ENCODE results near the gene FLT1.

FLT1 gene

DNA sequence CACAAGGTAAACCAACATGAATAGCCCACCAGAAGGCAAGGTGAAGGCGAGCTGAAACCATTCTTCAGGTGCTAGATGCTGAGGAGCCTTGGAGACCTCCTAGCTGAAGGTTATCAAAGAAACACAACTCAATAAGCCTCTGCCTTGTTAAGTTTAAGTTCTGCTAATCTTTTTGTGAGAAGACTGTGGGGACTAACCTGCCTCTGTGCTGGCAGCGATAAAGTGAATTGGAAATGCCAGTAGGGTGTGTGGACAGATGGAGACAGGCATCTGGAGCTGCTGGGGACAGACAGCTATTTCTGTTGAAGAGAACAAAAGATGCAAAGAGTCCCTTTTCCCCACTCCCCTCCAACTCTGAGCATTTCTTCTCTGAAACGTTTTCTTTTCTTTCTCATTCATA is 33.5 kb upstream of the FLT1 start:
- no peak for DNase-seq

DNA sequence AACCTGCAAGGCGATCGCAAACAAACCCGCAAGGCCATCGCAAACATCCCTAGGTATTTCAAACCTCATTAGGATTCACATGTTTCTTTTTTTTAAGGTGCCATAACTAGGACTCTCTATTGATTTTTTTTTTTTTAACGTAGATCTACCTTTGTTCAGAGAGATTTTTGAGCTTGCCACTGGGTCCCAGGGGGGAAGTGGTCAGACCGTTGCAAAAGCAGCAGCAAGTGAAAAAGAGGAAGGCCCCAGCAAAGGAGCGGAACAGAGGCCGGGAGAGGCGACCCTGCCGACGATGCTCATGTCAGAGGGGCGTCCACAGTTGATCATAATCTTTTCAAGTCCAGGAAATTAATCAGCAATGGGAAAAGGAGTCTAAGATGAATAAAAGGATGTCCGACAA is 32.7 kb upstream of the FLT1 start:
- DNase-seq: no peak

DNA sequence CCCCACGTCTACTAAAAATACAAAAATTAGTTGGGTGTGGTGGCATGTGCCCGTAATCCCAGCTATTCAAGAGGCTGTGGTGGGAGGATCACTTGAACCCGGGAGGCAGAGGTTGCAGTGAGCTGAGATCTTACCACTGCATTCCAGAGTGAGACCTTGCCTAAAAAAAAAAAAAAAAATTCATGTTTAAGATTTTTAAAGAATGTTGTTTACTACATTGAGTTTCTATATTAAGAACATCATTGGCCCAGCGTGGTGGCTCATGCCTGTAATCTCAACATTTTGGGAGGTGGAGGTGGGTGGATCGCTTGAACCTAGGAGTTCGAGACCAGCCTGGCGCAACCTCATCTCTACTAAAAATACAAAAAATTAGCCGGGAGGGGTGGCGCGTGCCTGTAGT is 31.9 kb upstream of the FLT1 start:
- DNase-seq: no peak

DNA sequence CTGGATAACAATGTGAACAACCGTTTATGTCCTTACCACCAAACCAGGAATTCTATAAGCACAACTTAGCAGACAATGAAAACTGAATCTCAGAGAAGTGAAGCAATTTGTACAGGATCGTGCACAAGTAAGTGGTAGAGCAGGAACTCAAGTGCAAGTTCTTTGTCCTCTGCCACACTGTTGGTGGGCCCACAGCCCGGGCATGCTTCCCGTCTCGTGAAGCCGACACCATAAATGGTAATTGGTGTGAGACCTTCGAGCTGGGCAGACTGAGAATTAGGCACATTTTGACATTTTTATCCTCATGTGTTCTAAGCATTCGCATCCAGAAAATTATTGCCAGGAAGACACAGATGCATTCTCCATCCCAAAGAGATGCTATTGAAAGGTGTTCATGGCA is 27.9 kb upstream of the FLT1 start:
- no peak for DNase-seq

DNA sequence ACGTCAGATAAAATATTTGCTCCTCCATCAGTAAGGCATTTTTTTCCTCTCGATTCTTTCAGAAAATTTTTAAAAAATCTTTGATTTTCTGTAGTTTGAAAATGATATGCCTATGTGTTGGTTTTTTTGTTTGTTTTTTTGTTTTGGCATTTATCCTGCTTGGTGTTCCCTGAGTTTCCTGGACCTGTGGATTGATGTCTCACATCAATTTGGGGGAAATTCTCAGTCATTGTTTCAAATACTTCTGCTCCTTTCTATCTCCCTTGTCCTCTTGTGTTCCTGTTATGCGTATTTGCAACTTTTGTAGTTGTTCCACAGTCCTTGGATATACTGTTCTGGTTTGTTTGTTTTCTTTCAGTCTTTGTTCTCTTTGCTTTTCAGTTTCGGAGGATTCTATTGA is 18.8 kb upstream of the FLT1 start:
- no peak for DNase-seq

DNA sequence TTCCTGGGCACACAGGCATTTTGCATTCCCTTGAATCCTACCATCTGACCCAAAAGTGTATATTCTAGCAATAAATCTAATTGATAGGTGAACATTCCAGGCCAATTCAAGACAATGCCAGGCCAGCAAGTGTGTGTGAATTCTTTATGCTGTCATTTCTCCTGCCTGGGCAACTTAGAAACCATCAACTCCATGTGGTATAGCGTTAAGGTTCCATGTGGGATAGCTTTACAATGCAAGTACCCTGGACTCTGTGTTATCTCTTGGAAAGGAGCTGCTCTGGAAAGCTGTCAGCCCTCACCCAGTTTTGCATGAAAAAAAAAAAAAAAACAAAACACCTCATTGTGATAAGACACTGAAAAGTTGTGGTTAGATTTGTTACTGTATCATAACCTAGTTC is 15.6 kb upstream of the FLT1 start:
- DNase-seq: no peak

DNA sequence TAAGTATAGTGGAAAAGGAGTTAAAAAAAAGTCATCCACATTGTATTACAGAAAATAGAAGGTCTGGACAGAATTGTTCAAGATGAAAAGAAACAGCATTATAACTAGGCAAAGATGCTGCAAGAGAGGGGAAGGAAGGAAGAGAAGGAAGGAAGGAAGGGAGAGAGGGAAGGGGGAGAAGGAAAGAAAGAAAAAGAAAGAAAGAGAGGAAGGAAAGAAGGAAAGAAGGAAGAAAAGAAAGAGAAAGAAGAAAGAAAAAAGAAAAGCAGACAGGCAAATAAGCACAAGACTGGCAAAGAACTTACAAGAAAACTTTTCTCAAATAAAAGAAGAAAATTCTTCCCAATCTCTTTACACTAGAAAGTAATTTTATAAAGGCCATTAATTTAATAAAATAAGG is 15.1 kb upstream of the FLT1 start:
- no peak for DNase-seq

DNA sequence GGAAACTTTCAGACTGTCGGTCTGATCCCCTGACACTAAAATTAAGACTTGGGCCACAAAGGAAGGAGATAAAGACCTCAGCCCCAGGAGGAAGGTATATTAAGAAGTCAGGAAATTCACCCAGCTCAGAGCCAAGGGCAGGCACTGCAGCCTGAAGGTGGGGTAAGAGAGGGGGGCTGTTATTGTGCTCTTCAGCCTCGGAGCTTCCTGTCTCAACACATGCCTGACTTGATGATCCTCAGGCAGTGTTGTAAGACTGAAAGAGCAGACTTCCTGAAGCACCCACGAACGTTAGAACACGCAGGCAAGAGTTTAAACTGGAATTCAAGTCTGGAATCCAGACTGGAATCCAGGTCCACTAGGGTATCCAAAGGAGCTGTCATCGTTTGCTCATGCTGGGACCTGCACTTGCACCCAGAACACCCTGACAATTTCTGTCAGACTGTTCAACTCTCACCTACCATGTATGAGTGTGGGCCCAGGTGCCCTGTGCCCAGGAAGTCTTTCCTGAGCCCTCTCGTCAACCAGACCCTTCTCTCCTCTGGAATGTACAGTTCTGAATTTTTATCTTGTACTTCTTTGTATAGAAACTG is 10.7 kb upstream of the FLT1 start:
- DNase-seq: no peak

DNA sequence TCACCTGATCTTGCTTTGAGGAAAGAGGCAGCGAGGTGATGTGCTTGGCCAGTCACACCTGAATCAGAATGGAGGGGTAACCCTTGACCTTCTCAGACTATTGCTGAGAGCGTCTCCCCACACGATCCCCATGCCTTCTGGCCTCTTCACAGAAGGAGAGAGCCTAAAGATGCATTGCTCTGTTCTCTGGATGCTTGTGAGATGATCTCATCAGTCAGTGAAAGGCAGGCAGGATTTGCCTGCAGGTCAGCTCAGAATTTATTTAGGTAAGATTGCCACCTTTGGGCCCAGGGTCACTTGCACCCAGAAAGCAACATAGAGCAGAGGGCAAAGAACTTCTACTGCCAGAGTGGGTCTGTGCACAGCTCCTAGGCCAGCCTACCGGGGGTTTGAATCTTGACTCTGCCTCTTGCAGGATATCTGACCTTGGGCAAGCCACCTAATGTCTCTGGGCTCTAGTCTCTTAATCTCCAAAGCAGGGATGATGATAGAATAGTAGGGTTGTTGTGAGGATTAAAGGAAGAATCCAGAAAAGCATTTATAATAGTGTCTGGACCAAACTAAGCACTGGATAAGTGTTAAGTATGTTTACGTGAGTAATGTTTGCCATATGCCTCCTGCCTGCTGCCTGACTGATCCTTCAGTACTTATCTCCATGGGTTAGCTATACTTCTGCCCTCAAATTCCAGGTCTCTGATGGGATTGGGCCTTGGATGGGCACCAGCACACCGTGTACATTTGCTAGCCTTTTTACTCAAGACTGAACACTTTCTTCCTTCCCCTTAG is 8.4 kb upstream of the FLT1 start:
- DNase-seq: no peak

DNA sequence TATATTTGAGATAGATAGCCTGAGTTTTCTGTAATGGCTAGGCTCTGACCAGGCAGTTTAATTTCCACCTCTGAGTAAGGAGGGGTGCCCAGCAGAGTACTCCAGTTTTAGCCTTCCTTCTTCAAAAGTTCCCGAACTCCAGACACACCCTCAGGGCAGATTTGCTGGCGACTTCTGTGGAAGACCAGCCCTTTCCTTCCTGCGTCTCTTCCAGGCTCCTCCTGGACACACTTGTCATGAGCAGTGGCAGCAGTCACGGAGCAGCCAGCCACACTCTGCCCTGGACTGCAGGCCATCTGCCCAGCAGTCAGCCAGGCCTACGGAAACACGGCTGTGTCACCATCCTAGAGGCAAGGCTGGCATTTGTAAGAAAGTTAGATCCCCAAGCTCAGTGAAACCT is 6.6 kb upstream of the FLT1 start:
- no peak for DNase-seq

DNA sequence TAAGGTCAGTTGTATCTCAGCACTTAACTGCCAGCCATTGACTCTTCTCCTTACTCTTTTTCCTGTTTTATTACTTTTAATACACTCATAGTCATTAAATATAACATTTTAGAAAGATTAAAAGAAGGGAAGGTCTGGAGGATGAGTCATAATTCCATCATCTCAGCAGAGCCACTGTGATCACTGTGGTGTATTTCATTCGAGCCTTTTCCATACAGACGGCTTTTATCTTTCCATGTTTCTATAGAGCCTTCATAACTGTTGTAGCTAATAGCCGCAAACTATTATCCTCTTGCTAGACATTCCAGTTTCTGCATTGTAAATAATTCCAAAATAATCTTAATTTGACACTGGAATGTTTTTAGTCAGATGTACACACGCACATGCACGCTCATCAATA is 4.7 kb upstream of the FLT1 start:
- no peak for DNase-seq

DNA sequence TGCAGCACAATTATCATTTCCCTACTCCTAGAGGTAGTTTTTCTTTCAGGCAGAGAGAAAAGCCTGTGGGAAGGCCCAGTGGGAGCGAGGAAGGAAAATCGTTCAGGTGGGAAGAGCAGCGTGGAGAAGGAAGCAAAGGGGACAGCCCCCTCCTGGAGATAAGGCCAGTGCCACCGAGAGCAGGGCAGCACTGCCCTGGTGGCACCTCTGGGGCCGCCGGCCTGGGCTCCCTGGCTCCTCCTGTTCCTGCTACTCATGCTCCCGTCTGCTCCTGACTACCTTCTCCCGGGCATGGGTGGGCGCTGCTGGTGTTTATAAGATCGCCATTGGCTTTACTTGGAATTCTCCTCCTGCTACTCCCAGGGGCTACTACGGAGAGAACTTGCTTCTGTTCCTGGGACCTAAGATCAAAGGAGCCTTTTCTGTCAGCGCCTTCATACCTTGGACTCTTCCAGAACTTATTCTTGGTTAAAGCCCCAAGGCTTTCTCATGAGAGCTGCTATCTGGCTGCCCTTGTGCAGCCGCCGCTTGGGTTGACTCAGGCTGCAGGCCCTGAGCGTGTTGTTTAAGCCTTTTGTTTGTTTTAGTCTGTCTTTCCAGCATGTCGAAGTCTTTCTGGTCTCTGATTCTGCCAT is 3.7 kb upstream of the FLT1 start:
- no peak for DNase-seq

DNA sequence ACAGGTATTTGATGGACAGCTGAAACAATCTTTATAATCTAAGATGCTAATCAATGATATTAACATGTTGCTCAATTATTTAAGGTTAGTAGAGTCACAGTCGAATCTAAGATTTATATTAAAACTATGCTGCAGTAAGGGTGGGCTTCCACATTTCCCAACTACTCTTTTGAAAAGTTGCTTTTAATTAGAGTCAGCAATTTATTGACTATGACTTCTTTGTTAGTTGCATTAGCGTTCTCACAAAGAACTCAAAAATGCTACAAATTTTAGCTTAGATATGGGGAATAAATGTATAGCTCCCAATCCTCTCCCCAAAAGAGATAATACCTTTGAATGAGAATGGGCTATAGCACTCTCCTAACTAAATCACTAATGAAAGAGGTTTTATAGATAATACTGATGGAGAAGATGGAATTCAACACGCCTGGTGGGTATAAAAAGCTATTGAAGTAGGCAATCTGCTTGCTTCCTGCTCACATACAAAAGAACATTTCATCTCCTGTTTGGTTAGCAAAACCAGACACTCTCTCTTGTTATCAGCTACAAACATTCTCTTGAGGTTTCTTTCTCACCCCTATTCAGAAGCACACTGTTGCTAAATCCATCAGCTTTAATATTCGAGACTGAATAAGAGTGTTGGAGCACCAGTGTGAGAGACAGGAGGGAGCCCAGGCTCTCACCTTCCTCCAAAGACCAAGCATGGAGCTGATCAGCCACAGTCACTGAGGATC is 2.4 kb upstream of the FLT1 start:
- no peak for DNase-seq

DNA sequence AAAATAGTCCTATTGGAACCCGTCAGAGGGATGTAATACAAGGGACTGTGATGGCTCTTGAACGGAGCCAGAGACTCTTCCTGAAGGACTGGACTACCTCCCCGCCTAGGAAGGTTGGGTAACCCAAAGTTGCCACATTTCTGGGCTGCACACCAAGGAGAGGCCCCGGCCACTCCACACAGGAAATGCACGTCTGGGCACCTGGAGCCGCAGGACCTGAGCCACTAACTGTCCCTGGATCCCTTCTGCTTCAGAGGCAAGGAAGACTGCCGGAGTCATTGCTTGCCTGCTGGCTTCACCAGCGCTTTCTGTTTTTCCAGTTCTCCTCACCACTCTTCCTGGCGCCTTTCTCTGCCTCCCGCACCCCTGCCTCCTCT is 1.2 kb upstream of the FLT1 start:
- no peak for DNase-seq

DNA sequence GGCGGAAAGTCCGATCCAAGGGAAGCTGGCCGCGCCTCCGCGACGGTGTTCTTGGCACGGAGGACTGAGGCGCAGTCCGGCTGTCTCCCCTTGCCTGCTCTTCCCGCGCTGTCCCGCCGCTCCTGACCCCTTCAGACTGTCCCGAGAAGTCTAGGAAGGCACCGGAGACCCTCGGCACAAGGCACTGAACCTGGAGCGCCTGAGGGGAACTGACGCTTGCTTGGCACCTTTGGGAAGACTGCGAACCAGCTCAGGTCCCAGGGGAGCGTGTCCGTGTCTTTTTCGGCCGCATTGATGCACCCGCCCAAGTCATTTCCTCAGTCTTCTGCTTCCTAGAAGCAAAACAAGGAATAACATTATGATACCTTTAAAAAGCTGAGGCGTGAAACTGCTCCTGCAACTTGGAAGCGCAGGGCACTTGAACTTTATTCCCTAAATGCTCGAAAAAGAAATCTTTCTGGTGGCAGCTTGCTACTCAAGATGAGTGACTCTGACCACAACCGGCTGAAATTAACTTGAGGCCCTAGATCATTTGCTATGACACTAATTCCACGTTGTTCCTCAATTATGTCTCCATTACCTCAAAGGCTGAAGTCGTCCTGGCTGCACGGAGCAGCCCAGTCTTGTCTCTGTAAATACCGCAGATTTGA is 735 bp upstream of the FLT1 start:
- DNase-seq: no peak

DNA sequence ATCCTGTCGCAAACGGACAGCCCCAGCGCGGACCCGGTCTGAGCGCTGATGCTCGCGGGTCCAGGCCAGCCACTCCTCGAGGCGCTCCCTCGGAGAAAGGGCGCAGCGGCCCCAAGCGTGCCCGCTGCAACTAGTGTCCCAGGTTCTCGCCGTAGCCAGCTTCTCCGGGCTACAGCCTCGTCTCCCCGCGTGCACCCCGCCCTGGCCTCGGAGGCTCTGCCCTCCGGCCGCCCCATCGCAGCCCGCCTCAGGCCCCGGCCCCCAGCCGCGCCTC is 487 bp downstream of the FLT1 start:
- no peak for DNase-seq

DNA sequence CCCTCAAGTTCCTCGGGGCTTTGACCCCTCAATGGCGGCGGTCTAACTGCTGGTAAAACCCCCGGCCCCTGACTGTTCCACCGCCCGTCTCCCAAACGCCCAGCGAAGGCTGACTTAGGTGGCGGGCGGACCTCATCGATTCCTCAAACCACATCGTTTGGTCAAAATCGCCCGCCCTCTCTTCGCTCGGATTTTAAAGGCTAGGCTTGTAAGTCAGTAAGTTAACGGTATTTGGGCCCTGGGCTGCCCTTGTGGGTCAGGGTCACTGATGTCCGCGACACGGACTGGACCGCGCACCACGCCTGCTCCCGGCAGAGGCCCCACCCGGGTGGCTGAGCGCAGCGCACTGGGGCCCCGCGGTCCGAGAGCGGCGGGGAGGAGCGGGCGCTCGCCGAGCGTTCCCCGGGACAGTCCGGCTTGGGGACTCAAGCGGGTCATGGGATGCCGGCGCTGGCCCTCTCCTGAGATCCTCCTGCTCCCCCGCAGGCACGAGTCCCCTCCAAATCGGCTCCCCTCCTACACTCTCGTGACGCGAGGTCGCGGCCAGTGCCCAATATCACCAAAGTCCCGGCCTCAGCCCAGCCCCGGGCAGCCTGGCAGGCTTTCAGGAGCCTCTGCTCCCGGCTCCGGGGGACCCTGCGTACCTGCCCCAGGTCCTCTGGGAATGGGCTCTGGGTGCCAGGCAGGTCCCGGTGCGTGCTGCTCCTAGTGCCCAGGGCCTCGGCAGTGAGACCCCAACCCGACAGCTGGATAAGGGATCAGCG is 1.0 kb downstream of the FLT1 start:
- DNase-seq: no peak

DNA sequence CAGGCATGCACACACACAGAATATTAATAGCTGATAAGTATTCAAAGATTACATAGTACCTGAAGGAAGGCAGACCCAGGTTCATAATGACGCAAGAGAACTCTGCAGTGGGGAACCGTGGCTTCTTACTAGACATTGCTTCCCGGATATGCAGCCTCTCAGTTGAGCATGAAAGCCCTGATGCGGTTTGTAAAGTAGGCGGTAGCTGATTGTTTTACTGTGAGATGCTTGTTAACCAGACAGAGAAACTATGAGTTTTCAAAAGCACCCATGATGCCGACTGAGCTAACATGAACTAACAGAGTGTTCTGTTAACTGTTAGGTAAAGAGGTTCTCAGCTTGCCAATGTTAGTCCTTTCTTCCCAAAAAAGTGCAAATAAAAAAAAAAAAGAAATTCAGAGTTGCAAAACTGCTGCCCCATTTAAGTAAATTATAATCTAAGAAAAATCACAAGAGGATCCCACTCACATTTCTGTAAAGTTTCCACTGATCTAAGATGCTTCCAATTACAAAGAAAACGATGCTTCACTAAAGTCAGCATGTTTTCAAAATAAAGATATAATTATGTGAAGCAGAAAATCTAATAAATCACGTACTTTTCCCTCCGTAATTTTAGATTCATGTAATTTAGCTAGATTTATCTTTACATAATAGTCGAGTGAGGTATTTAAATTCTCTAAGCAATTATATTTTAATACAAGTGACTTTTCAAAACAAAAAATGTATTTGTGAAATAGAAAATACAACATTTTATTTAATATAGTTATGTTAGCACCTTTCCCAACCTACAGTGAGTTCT is 2.2 kb downstream of the FLT1 start:
- DNase-seq: no peak

DNA sequence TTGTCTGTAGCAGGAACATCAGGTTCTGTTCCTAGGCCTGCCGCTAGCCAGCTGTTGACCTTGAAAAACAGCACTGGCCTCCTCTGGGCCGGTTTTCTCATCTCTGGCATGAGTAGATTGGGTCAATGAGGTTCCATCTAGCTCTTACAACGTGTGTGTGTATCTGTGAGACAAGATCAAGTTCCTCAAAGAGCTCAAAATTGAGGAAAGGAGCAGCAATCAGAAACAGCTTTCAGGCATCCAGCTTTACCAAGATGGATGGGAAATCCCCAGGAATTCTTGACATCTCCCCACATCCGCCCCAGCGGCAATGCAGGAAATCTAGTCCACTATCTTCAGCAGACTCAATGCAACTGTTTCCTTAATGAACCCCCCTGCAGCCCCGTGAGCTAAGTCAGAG is 4.9 kb downstream of the FLT1 start:
- no peak for DNase-seq

DNA sequence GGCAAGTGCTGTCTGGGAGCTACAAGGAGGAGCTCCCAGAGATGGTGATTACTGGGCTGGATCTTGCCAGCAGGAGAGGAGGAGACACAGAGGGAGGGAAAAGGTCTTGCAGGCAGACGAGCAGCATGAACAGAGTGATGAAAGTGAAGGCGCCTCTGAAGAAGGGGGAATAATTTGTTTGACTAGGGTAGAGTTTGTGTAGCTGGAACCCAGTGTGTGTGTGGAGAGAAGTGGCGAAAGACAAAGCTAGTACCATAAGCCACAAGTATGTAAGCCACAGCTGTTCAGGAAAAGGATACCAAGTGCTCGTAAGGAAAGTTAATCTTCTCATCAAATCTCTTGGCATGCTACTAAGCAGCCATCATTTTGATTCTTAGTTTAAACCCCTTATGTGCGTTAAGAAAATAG is 5.4 kb downstream of the FLT1 start:
- DNase-seq: no peak

DNA sequence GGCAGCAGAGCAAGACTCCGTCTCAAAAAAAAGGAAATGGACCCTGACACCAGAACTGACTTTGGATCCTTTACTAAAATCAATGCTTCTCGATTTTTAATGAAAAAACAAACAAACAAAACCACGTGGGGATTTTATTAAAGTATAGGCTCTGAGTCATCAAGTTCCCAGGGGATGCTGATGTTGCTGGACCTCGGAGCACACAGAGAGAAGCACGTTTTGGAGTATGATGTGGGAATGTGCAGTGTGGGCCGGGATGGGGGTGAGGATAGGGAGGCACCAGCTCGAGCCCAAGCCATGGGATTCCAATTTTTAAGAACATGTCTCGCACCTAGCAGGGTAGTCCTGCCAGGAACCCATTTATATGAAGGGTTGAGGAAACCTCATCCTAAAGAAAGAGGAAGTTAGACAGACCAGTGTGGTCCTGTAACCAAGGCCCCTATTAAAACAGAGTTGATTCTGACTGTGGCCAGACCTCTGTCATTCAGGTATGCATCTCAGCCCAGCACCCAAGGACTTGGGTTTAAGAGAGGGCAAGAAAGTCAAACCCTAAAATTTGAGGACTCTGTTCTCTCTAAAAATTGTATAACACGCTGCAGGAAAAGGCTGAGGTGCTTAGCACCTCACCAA is 6.4 kb downstream of the FLT1 start:
- no peak for DNase-seq

Measured in NCI-H748 treated with DMSO at 0.1 percent for 48 hours (cell line).